Putamen (tissue), 1 donor: ENCODE measurements around the gene ISG20L2.

ENCODE experiments used
- DNase-seq: peaks from one replicate; pipeline ENCODE4 v3.0.0-alpha.2; 2016; ENCODE audit warnings: low spot score

ISG20L2 gene

DNA sequence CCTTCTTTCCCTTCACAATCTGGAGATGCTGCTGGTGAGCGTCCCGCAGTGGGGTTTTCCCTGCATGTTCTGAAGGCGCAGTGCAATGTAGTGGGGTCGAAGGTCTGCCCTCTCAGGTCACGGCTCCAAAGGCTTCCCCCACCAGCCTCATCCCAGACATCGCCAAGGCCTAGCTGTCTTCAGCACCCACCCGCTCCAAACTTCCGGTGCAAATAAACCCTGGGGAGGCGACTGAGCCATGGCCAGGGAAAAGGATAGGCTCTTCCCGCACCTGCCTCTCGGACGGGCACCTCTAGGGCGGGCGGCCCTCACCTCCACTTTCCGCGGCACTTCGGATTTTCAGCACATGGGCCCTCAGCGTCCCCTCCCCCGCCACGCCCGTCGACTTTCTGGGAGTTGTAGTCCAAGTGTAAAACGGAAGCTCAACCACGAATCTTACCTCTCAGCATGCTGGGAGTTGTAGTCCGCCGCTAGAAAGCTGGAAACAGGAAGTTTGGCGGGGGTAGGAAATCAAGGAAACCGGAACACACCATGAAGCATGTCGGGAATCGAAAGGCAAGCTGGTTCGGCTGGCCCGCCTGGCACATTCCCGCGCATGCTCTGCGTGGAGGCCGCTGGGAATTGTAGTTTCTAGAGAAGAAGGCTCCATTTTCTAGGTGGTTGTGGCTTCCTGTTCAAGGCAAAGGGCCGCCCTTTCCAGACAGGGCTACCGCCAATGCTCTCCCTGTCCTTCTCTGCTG is 12.3 kb upstream of the ISG20L2 start, which contains the start of gene MRPL24:
TSS of gene MRPL24 (minus strand) at position 348 of the 740 bp plus-strand sequence. CDS start 2,384 bp downstream, outside the sequence.
- peak; percentile 100 for DNase-seq

DNA sequence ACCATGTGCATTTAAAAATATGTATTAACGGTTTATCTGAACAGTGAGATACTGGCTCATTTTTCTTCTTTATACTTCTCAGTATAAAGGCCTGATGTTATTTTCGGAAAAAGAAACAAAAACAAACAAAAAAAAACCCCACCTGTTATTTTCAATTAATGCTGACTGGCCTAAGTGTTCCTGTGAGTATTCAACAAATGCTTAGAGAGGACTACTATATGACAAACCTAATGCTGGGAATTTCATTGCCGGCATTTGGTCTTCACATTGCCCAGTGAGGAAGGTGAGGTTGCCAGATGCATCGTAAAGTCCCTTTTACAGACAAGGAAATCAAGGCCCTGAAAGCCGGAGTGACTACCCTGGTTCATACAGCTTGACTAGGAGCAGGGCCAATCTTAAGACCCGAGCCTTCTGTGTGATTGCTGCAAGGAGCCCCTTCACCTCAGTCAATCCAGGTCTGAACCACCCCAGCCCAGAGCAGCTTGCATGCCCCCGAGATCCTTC is 11.7 kb upstream of the ISG20L2 start:
- DNase-seq = no peak

DNA sequence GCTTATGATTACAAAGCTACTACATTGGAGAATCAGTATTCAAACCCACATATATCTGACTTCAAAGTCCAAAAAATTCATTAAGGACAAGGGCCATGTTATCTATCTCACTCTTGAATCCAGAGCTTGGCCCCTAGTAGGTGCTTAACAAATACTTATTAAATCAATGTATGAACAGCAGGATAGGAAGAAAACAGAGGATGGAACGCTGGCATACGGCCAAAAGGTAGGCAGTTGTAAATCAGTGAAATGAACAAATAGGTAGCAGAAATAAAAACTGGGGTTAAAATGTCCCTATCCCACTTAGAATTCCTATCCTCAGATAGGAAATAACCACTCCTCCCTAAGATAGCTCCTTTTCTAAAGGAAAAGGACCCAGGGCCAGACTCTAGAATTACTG is 10.3 kb upstream of the ISG20L2 start:
- no peak for DNase-seq

DNA sequence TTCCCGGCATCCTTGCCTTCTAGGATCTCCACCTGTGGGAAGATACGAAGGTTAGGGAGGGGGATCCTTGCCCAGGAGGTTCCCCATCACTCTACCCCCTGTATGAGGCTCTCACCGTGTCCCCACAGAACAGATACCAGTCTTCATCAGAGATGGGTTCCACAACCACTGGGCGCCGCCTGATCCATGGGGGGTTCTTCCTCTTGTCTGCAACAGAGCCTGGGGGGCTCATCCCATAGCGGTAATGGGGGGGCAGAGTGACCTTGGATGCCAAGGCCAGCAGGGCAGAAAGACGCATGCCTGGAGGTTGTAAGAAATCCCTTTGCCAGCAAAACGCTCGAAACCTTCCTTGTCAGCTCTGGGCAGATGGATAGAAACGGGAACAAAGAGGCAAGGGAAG is 9.8 kb upstream of the ISG20L2 start:
- no peak for DNase-seq

DNA sequence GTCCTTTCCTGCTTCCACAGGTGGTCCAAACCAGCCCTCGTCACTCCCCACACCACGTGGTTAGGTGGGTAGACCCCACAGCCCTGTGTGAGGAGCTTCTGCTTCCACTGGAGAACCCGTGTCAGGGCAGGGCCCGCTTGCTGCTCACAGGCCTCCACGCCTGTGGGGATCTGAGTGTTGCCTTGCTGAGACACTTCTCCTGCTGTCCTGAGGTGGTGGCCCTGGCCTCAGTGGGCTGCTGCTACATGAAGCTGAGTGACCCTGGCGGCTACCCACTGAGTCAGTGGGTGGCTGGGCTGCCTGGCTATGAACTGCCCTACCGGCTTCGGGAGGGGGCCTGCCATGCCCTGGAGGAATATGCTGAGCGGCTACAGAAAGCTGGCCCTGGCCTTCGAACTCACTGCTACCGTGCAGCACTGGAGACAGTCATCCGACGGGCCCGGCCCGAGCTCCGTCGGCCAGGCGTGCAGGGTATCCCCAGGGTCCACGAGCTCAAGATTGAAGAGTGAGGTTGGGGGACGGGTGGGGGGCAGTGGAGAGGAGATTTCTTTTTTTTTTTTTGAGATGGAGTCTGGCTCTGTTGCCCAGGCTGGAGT is 5.5 kb upstream of the ISG20L2 start:
- DNase-seq = no peak

DNA sequence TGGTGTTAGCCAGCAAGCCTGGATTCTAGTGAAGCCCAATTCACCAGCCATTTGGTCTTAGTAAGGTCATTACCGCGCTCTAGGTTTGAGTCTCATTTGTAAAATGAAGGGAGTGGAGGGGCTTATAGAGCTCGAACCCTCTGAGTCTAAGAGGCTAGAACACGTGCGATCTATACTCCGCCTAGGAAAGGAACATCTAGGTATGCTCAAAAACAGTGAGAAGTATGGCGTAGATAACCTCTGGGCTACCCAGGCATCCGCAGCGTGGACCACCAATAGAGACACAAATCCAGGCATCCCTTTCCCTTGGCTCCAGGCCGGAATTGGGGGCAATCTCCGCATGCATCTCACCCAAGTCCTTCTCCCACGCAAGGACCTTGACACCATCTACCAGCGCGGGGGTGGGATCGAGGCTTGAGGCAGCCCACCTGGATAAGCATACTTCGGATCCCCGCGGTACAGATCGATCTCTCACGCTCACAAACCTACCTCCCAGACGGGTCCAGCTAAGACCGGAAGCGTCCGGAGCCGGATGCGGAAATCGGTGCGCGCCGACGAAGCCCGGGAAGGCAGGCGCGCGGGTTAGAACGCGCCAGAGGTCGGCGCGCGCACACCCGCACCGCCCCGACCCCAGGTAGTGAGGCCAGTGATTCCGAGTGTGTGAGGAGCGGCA is 504 bp downstream of the ISG20L2 start, which contains the start of gene METTL25B:
TSS of gene METTL25B (plus strand) at position 544 of the 673 bp plus-strand sequence. CDS start 636 bp downstream, outside the sequence.
- DNase-seq = peak; percentile 82

DNA sequence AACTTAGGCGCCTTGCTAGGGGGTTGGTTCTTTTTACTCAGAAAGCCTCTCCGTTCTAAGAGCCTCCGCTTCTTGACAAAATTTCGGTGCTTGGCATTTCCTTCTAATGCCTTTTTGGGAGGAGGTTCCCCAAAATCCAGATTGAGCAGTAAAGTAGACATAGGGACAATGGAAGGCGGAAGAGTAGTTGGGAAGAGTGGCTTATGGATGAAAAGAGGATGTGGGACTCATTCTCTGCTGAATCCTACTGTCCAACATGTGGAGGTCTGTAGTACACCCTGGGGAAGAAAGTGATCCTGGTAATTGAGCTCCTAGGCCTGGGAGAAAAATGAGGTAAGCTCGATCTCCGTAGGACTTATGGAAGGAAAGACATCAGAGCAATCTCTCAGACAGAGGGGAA is 1.1 kb downstream of the ISG20L2 start:
- no peak for DNase-seq

DNA sequence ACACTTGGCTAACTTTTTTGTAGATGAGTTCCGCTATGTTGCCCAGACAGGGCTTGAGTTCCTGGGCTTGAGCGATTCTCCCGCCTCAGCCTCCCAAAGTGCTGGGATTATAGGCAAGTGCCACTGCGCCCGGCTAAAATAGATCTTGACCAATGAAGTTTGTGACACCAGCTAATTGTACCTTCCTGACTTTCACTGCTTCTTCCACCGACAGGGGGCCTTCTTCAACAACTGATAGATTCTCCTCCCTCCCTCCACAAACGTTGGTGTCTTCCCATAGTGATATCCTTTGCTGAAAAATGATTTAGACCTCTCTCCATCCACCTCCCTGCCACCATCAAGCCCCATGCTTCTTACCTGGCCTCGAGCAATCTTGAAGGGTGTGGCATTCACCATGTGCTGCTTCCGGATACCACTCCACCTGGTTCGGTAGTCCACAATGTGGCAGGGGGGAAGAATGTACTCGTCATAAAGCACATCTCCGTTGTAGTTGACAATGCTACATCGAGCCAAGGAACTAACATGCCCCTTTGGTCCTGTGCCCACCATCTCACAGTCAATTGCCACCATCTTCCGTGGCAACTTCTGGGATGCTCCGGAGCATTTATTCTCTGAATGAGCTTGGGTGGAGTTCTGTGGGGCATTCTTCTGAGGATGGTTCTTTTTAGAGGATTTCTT is 1.9 kb downstream of the ISG20L2 start:
- DNase-seq = no peak

DNA sequence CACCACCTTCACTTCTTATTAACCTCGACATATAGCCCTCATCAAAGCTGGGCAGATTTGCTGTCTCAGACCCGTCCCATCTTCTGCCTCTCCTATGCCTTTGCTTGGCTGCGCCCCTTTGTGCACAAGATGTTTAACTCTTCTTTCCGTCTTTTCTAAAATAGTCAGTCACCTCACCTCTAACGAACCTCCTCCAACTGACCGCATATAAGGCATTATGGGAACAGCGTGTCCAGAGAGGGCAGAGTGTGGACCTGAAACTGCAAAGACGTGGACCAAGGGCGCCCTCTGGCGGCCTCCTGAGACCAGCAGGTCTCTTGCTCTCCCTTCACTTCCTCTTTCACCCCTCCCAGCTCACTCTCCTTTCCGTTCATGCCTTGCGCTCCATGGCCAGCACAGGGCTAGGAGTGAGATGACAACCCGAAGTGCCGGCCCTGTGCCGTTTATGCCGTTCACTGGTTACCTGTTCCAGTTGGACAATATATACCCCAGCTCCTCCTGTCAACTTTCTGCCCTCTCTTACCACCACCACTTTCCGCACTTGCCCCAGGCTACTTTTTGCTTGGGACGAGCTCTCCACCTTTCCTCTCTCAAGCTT is 2.8 kb downstream of the ISG20L2 start:
- peak; percentile 80 for DNase-seq

DNA sequence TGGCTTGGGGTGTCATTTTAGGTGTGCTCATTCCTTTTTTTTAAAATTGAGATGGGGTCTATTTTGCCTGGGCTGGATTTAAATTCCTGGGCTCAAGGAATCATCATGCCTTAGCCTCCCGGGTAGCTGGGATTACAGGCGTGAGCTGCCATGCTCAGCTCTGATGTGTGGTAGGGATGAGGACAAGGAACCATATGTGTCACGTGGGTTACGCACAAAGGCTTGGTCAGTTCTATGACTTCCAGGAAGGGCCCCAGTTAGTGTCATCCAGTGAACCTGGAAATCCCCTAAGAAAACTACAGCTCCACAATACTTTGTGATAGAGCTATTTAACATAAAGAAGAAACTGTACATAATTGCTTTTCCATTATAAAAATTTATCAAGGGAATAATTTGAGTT is 7.0 kb downstream of the ISG20L2 start:
- DNase-seq = no peak

DNA sequence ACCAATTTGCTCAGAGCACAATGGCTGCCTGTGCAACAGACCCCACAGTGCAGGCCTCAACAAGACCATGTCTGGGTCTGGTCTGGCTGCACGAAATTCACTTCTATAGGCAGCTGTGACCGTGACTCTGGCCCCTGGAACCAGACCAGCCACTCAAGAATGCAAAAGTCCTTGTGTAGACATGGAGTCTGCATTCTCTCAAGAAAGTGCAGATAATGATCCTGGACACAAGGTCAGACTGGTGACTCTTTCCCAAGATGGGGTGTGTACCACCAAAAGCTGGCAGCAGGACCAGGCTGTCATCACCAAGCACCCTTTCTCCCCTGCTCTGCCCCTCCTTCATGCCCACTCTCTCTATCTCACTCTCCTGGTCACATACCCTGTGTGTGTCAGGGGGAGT is 7.4 kb downstream of the ISG20L2 start:
- no peak for DNase-seq

DNA sequence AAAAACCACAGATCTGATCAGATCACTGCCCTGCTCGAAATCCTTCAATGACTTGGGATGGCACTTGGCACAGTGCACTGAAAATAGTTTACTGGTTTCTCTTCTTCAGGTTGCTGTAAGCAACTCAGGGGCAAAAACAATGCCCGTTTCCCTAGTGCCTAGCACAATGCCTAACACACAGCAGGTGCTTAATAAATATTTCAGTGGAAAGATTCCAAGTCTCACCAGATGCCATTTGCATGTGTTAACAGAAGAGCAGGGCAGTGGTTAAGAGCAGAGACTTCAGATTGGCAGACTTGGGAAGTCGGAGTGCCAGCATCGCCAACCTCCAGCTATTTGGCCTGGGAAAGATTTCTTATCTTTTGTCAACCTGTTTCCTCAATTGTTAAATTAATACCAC is 11.2 kb downstream of the ISG20L2 start:
- no peak for DNase-seq

DNA sequence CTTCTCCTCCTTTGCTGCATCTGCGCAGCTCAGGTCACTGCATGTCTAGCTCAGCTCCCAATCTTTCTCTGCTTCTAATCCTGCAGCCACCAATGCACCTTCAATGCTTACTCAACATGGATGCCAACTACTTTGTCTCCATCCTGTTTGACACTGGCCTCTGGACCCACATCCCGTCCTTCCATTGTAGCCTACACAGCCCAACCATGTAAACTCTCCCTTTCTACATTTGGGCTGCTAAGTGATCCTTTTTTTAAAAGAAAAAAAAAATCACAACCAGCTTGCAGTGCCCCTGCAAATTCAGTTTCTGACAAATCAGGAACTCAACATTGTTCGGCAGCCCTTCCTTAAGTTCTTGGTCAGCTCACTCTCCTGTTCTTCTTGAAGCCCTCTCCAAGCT is 13.7 kb downstream of the ISG20L2 start:
- no peak for DNase-seq

DNA sequence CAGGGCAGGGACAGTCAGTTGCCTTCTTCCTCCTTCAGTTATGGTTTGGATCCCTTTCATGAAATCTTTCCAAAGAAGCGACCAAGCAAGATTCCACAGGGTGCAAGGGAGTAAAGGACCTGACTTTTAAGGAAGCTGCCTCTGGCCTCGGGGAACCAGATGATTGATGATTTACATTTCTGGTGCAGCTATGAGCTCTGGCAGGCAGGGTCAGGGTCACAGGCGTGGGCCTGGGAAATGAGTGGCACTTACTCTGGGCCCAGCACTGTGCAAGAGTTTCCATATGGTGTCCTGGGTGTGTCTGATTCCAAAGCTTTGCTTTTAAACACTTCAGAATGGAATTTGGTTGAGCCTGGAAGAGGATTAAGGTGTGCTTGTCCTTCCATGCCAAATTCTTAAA is 15.9 kb downstream of the ISG20L2 start:
- DNase-seq = no peak

DNA sequence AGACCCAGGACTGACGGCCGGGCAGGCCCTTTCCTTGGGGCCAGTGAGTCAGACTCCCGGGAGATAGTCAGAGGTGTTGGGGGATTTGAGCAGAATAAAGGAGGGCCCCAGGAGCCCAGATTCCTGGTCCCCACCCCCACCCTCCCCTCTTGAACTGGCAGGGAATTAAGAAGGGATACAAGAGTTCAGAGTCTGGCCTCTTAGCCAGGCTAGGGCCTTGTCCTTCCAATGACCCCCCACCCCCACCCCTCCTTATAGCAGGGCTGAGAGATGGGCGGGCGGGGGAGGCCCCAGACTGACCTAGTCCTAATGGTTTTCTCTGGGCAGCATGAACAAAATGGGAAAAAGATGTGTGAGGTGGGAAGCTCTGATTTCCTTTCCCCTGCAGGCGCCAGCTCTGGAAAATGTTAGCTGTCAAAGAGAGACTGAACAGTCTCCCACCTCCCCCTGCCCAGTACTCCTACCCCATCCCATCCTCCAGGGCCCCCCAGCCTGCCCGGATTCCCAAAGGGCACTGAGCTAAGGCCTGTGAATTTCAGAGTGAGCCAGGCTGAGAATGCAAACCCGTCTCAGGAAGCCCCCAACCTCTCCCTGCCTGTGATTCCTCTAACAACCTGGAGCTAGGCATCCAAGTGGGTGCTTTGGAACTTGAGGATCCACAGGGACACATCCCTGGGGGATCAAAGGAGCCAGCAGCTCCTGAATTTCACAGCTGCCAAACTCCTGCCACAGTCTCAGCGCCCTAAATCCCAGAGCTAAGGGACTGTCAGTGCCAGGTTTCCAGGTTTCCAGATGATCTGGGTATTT is 17.4 kb downstream of the ISG20L2 start:
- no peak for DNase-seq

DNA sequence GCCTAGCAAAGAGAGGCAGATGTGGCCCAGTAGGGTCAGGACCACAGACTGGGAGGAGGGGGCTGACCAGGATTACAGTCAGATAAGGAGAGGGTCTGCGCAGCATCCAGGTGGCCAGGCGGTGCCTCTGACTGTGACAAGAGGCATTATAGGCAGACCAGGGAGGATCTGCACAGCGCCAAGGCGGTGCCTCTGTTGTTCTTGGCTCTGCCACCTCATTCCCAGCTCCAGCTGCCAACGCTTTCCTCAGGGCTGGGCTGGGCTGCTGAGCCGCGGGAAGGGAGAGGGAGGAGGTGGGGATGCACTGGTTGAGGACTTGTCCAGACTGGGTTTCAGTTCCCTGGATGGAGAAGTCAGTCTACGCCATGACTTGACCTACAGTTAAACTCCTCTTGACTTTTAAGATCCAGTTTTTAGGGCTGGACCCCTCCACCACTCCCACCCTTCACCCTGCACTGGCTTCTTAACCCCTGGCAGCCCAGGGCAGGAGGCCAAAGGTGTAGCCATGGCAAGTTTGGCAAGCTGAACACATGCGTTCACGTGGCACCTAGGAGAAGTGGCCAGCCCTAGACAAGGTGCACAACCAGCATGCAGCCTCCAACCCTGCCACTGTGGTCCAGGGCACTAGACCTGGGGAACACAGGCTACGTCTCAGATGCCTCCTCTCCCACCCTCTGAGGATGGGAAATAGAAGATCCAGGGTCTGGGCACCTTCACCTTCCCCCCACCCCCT is 18.6 kb downstream of the ISG20L2 start:
- no peak for DNase-seq

DNA sequence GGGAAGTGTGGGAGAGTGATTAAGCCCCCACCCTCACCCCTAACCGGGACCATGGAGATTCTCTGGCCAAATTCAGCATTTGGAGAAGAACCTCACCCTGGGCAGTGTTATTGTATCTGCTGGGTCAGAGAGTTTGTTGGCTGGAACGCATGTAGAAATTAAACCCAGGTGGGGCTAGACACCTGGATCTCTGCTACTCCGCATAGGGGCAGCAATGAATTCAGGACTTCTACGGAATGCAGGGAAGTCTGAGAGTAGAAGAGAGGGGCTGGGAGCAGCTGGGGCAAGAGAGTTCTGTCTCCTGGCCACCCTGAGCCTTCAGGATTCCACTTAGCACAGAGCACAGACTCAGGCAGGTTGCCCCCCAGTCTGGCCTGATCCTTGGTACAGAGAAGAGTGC is 19.5 kb downstream of the ISG20L2 start:
- no peak for DNase-seq

DNA sequence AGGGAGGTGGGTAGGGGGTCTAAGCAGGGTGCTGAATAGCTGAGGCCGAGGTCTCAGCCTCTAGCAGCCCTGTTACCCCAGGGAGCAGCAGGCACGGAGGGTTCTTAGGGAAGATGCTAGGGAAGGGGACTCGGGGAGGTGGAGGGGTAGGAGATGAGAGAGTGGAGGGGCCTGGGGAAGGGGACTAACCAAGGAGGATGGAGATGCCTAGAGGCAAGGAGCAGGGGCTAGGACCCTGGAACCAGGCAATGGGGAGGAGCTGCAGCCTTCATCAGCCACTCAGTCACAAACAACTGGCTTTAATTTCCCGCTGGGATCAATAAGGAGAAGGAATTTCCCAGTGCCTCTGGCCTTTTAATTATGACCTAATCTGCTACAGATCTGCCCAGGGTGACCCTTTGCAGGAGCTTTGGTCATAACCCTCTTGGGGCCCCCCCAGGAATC is 20.3 kb downstream of the ISG20L2 start:
- no peak for DNase-seq

DNA sequence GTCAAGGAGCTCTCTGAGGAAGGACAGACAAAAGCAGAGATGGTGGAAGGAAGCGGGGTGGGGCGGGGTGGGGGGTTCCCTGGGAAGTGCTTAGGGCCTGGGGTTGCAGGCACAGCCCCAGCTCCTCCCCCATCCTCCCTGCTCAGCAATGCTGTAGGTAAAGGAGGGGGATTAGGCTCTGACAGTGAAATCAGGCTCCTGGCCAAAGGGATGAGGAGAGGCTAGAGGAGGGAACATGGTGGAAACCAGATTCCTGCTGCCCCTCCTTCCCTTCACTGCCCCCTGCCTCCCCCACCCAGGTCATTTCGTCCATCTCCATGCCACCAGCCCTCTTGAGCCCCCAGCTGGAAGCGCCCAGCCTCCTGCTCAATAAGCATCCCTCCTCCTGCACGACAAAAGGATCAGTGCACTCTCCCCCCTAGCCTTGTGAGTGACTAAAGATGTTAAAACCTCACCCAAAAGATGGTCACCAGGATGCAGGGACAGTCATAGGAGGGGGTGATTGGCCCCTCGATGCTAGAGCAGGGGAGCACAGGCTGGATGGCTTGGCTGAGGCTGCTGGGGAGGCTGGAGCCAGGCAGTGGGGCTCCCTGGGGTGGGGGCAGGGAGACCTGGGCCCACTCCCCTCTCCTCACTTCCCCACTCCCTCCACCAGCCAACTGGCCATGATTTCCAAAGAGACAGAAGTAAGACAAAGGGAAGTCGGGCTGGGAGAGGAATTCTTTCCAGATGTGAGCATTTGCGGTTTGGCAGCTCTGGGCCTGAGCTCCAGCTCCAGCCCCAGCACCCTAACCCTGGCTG is 20.9 kb downstream of the ISG20L2 start:
- no peak for DNase-seq
